GM15510 (cell line): ENCODE results near the gene MERTK.

Source experiments
- POLR2A ChIP-seq: IDR thresholded peaks from 3 replicates; pipeline ENCODE4 v1.6.1; 2011; ENCODE audit warnings: borderline replicate concordance; ENCODE audit not compliant: insufficient read length; ENCODE audit errors: extremely low read depth

MERTK gene

DNA sequence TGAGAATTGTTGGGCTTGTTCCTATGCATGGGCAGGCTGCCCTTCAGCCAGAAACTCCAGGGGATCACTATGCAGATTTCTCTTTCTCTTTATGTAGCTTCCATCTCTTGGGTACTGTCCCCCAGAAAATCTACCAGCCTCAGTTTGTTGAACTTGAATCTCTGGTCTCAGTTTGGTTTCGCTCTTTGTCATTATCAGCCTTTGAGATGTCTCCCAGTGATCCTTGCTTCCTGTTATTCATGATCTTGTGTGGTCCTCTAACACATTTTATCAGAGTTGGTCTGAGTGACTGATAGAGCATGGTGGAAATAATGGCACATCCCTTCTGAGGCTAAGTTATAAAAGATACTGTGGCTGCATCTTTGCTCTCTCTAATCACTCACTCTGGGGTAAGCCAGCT is 164.5 kb downstream of the MERTK start:
- no peak for TF ChIP-seq POLR2A

DNA sequence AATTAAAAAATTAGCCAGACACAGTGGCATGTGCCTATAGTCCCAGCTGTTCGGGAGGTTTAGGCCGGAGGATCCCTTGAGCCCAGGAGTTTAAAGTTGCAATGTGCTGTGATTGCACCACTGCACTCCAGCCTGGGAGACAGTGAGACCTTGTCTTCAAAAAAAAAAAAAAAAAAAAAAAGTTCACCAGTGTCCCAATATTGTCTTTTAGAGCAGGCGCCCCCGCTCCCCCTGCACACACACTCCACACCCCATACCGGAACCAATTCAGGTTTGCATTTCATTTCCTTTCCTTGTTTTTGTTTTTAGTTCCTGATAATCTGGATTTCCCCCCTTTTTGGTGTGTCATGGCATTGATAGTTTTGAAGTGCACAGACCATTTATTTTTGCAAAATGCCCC is 167.1 kb downstream of the MERTK start:
- TF ChIP-seq POLR2A = no peak

DNA sequence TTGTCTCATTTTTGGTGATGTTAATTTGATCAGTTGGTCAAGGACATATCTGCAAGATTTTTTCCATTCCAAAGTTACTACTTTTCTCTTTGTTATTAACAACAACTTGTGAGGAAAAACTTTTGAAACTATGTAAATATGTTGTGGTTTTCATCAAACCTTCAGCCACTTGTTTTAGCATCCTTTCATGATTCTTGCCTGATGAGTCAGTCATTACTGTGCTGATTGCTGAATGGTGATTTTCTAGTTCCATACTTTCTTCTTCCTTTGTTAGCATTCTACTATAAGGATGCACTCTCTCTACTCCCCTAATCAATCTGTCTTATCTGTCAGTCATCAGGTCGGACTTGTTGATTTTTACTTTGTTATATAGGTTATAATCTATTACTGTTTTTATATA is 167.6 kb downstream of the MERTK start:
- TF ChIP-seq POLR2A = no peak

DNA sequence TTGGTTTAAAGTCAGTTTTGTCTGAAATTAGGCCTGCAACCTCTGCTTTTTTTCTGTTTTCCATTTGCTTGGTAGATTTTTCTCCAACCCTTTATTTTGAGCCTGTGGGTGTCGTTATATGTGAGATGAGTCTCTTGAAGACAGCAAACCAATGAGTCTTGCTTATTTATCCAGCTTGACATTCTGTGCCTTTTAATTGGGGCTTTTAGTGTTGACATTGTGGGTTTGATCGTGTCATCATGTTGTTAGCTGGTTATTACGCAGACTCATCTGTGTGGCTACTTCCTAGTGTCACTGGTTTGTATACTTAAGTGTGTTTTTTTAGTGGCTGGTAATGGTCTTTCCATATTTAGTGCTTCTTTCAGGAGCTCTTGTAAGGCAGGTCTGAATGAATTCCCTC is 175.5 kb downstream of the MERTK start:
- TF ChIP-seq POLR2A = no peak

DNA sequence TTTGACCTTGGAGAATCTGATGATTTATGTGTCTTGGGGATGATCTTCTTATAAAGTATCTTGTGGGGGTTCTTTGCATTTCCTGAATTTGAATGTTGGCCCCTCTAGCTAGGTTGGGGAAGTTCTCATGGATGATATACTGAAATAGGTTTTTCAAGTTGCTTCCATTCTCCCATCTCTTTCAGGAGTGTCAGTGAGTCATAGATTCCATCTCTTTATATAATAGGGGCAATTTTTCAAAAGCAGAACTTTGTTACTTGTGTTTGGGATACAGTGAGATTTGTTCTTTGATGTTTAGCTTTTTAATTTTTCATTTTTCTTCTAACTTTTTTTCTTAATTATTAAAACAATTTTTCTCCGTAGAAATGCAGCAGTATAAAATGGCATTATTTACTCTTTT is 176.1 kb downstream of the MERTK start:
- TF ChIP-seq POLR2A = no peak

DNA sequence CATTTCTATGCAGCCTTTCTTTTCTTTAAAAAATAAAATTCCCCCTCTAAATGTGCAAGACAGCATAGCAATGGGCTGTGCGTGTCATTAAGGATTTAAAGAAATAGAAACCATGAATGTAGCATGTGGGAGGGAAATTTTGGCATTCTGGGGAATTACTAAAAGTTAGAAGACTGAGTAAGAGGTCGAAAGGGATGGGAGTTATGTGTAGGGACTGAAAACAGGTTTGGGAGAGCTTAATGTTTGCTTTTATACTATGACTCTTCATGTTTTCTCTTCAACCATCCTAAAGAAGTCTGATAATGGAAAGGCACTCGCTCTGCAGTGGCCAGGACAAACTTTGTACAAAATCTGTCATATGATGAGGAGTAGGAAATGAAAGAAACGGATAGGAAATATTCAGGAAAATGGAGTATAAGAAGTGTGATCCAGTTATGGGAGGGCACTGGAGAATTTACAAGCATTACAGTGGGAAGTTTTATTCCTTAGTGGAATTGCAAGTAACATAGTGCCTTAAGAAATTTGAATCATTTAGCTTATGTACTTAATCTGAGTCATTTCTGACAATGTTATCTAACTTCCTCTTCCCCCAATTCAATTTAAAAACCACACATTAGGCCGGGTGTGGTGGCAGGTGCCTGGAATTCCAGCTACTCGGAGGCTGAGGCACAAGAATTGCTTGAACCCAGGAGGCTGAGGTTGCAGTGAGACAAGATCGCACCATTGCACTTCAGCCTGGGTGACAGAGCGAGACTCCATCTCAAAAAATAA is 177.3 kb downstream of the MERTK start:
- TF ChIP-seq POLR2A = no peak

DNA sequence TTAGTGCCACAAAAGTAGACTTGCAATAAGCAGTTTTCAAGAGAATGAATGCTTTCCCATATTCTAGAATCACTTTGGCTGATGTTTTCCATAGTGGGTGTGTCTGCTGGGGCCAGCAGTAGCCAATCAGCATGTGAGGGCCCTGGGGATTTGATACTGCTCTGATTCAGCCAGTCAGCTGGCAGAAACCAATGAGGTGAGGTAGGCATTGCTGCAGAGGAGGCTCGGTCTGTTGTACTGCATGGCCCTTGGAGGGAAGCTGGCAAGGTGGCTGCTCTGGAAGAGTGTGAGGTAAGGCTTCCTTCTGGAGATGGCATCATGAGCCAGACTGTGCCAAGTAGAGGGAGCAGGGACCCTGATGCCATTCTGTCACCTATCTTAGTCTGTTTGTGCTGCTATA is 179.4 kb downstream of the MERTK start:
- no peak for TF ChIP-seq POLR2A
